HepG2 (cell line): ENCODE results near the gene MKS1. TPM values are rescaled to one million over a fixed set of nuclear protein-coding genes. Genes with fewer than 3 reads are reported as not detected.

ENCODE experiments used
- ARNTL ChIP-seq: sonication (generic); formaldehyde crosslinking; IDR thresholded peaks from 2 replicates; pipeline ENCODE4 v1.4.0; 2020; ENCODE audit warnings: mild to moderate bottlenecking, missing genetic modification reagents
- BRD4 ChIP-seq: sonication (generic); formaldehyde crosslinking; IDR thresholded peaks from 2 replicates; pipeline ENCODE4 v1.4.0; 2020; ENCODE audit warnings: missing genetic modification reagents
- DDIT3 ChIP-seq: sonication (generic); formaldehyde crosslinking; IDR thresholded peaks from 2 replicates; pipeline ENCODE4 v1.4.0; 2020; ENCODE audit warnings: mild to moderate bottlenecking, missing genetic modification reagents
- FOXO4 ChIP-seq: sonication (generic); formaldehyde crosslinking; conservative IDR thresholded peaks from 2 replicates; pipeline ENCODE4 v1.8.1; 2023; ENCODE audit warnings: missing genetic modification reagents
- HOXD1 ChIP-seq: sonication (generic); formaldehyde crosslinking; IDR thresholded peaks from 2 replicates; pipeline ENCODE4 v1.5.0; 2020; ENCODE audit warnings: missing genetic modification reagents
- MEIS1 ChIP-seq: sonication (generic); formaldehyde crosslinking; IDR thresholded peaks from 2 replicates; pipeline ENCODE4 v1.9.0; 2021; ENCODE audit warnings: mild to moderate bottlenecking, missing genetic modification reagents, moderate library complexity, borderline replicate concordance
- MTA3 ChIP-seq: sonication (generic); formaldehyde crosslinking; IDR thresholded peaks from 2 replicates; pipeline ENCODE4 v1.4.0; 2020; ENCODE audit warnings: missing genetic modification reagents
- NFE2L1 ChIP-seq: sonication (generic); formaldehyde crosslinking; IDR thresholded peaks from 2 replicates; pipeline ENCODE4 v1.4.0; 2020; ENCODE audit warnings: missing genetic modification reagents, mild to moderate bottlenecking, borderline replicate concordance
- TFE3 ChIP-seq: IDR thresholded peaks from 2 replicates; pipeline ENCODE4 v1.6.1; 2016
- THAP7 ChIP-seq: sonication (generic); formaldehyde crosslinking; IDR thresholded peaks from 2 replicates; pipeline ENCODE4 v1.8.1; 2023; ENCODE audit warnings: mild to moderate bottlenecking, missing genetic modification reagents
- THRA ChIP-seq: sonication (generic); formaldehyde crosslinking; IDR thresholded peaks from 2 replicates; pipeline ENCODE4 v1.4.0; 2020; ENCODE audit warnings: missing genetic modification reagents, borderline replicate concordance
- ZNF18 ChIP-seq: sonication (generic); formaldehyde crosslinking; IDR thresholded peaks from 2 replicates; pipeline ENCODE4 v1.8.0; 2022; ENCODE audit warnings: mild to moderate bottlenecking, missing genetic modification reagents; ENCODE audit not compliant: insufficient replicate concordance
- ZNF281 ChIP-seq: sonication (generic); formaldehyde crosslinking; IDR thresholded peaks from 2 replicates; pipeline ENCODE4 v1.4.0; 2020; ENCODE audit warnings: missing genetic modification reagents, borderline replicate concordance
- ZNF569 ChIP-seq: sonication (generic); formaldehyde crosslinking; IDR thresholded peaks from 2 replicates; pipeline ENCODE4 v1.5.0; 2020; ENCODE audit warnings: mild to moderate bottlenecking, missing genetic modification reagents, moderate library complexity, borderline replicate concordance
- ZNF724P ChIP-seq: sonication (generic); formaldehyde crosslinking; IDR thresholded peaks from 2 replicates; pipeline ENCODE4 v1.8.0; 2022; ENCODE audit warnings: missing genetic modification reagents, borderline replicate concordance
- polyA plus RNA-seq, 8 experiments: library from polyadenylated mRNA; depleted of rRNA in 3 of 8; stranded (reverse) in 7 of 8; unstranded in 1 of 8; fragments of >200 nt; fragmentation: Illumina TruSeq in 4 of 8; extraction: Trizol in 4 of 8; gene quantifications; 2 replicates each; pipeline versions ENCODE4 v1.2.1 to v1.2.3, GENCODE V29; 2011 to 2016; ENCODE audit warnings: low read depth in 4 of 8, missing spikeins in 1 of 8, mixed read lengths in 1 of 8; ENCODE audit not compliant: insufficient read depth in 1 of 8
- total RNA-seq, 5 experiments: library from RNA; depleted of rRNA; stranded (reverse); fragments of >200 nt; fragmentation: Illumina TruSeq; extraction: Trizol; gene quantifications; 2 replicates each; pipeline ENCODE4 v1.2.3, GENCODE V29; 2016; ENCODE audit warnings: low read depth in 1 of 5

Gene MKS1
- total and polyA plus RNA-seq, 2 of the 13 experiments (the other 11 are each of a cell fraction or from before 2014, with no cell fraction given) = 16.1 to 26.3 TPM

- TF ChIP-seq HOXD1 (CRISPR knock-in tag) = peak; percentile 63; the same call in 1 of the 2 replicates
- TF ChIP-seq MEIS1 = peak; percentile 97
- TF ChIP-seq BRD4 (CRISPR knock-in tag) = peak; percentile 95
- no peak for TF ChIP-seq DDIT3
- TF ChIP-seq THAP7 (CRISPR knock-in tag) = peak; percentile 73; the same call in 1 of the 2 replicates
- TF ChIP-seq THRA (CRISPR knock-in tag) = peak; percentile 53; the same call in 1 of the 2 replicates
- TF ChIP-seq MTA3 (CRISPR knock-in tag) = no peak
- no peak; the same call in 1 of the 2 replicates for TF ChIP-seq FOXO4 (CRISPR knock-in tag)
- TF ChIP-seq ZNF569 (CRISPR knock-in tag) = no peak
- no peak for TF ChIP-seq NFE2L1
- TF ChIP-seq ZNF724P (CRISPR knock-in tag) = no peak
- TF ChIP-seq ZNF18 = no peak
- TF ChIP-seq ZNF281 = no peak
- peak; percentile 68; the same call in 1 of the 2 replicates for TF ChIP-seq TFE3 (CRISPR knock-in tag)
- TF ChIP-seq ARNTL (CRISPR knock-in tag) = peak; percentile 15; the same call in 1 of the 2 replicates
These were observed at the start of gene MKS1 (continued) for GRCh38 chr17:58219007-58219788.
